Mucosa of stomach (tissue), 1 donor: Measurements from ENCODE around the gene LRMDA.
"Not testable (repeated sequence)": the region's sequence is repeated elsewhere in the genome, so short reads cannot be mapped to it uniquely, and the experiment has no call there.

Experiments used
- H3K27me3 ChIP-seq: one replicate; pipeline ENCODE4 v1.7.0; 2013; ENCODE audit warnings: mild to moderate bottlenecking, low read length; ENCODE audit not compliant: control insufficient read depth, insufficient read depth
- H3K36me3 ChIP-seq: one replicate; pipeline ENCODE4 v1.7.0; 2013; ENCODE audit warnings: low read length; ENCODE audit not compliant: control insufficient read depth, insufficient read depth
- H3K4me1 ChIP-seq: one replicate; pipeline ENCODE4 v1.7.0; 2013; ENCODE audit warnings: mild to moderate bottlenecking, low read length; ENCODE audit not compliant: control insufficient read depth, insufficient read depth
- H3K4me3 ChIP-seq: one replicate; pipeline ENCODE4 v1.7.0; 2013; ENCODE audit warnings: low read length
- H3K9ac ChIP-seq: one replicate; pipeline ENCODE4 v1.7.0; 2013; ENCODE audit warnings: mild to moderate bottlenecking, low read length, moderate library complexity
- H3K9me3 ChIP-seq: one replicate; pipeline ENCODE4 v1.7.0; 2013; ENCODE audit warnings: mild to moderate bottlenecking, low read length, moderate library complexity; ENCODE audit not compliant: control insufficient read depth
- donor health status: Pancreatic carcinoma.

The LRMDA gene

DNA sequence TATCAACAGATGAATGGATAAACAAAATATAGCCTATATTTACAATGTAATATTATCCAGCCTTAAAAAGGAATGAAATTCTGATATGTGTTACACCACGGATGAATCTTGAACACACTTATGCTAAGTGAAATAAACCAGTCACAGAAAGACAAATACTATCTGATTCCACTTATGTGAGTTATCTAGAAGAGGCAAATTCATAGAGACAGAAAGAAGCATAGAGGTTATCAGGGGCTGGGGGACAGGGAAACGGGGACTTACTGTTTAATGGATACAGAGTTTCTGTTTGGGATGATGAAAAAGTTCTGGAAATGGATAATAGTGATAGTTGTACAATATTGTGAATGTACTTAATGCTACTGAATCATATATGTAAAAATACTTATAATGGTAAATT is 329.9 kb downstream of the LRMDA start:
- no peaks in the 10 kb centered on the region for H3K36me3 ChIP-seq
- H3K9me3 ChIP-seq: no peaks in the 10 kb centered on the region
- H3K9ac ChIP-seq: no peak overlapping the region
- no peaks in the 10 kb centered on the region for H3K4me1 ChIP-seq
- H3K27me3 ChIP-seq: no peaks in the 10 kb centered on the region
- no peak overlapping the region for H3K4me3 ChIP-seq

DNA sequence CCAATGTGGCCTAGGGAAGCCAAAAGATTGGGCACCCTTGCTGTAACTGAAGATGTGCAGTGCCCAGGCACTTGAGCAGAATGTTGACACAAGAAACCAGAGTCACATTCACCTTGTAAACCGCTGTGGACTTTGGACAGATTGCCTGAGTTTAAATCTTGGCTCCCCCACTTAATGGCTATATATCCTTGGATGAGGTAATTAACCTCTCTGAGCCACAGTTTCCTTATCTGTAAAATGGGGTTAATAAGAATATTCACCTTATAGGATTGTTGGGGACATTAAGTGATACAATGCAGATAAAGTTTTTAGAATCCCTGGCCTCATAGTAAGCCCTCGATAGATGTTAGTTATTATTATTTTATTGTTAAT is 331.0 kb downstream of the LRMDA start:
- no peaks in the 10 kb centered on the region for H3K36me3 ChIP-seq
- H3K9ac ChIP-seq: no peak overlapping the region
- H3K4me1 ChIP-seq: no peaks in the 10 kb centered on the region

DNA sequence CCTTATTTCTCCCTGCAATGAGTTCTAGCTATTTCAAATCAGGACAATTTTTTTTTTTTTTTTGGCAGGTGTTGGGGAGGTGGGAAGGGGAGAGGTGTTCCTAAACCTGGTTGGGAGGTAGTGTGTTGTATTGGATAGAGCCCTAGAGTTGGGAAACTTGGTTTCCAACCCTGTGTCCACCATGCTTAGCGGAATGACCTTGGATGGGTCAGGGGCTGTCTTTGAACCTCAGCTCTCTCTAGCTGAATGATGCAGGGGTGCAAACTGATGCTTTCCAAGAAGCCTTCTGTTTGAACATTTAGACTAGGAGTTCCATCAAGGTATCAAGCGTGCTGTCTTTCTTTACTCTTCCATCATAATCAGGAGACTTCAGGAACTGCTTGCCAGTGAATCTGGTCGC is 332.2 kb downstream of the LRMDA start:
- Histone ChIP-seq H3K4me1 (no peaks in the 10 kb centered on the region), H3K36me3 (no peaks in the 10 kb centered on the region), H3K4me3 (no peak overlapping the region), H3K27me3 (no peaks in the 10 kb centered on the region), H3K9ac (no peak overlapping the region), H3K9me3 (no peaks in the 10 kb centered on the region)

More for the DNA sequence above, 331.0 kb downstream of the LRMDA start:
- Histone ChIP-seq H3K9me3 (no peaks in the 10 kb centered on the region), H3K27me3 (no peaks in the 10 kb centered on the region), H3K4me3 (no peak overlapping the region)

DNA sequence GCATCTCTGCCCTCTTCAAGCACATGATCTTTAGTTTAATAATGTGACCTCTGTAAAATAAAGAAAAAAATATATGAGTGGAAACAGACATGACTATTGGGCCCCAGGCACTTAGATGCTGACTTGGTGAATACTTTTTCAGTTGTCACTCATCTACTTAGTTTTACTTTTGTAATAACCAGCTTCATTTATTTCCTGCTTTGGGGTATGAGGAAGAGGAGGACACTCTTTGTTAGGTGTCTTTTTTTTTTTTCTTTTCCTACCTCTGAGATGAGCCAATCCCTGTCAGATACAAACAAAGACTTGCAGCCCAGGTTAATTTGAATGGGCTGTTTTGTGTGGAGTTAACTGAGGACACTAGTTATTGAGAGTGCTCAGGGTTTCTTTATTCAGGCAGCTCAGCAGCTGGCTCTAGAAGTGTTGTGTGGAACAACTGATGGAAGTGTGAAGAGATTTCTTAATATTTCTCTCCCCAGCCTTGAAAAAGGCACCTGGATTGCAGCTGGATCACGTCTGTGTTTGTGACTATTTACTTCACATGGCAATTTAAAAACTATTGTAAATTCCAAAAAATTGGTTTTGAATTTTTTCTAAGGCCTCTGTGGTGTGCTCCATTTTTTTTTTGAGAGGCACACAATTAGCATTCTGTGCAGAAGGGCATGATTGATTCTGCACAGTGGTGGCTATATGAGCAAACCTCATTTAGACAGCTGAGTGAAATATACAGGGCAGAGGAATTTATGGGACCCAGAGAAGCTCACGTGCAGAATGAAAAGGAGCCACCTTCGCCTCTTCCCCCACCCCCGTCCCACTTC is 333.8 kb downstream of the LRMDA start:
- H3K36me3 ChIP-seq: no peaks in the 10 kb centered on the region
- no peaks in the 10 kb centered on the region for H3K9me3 ChIP-seq
- no peak overlapping the region for H3K9ac ChIP-seq
- H3K27me3 ChIP-seq: no peaks in the 10 kb centered on the region
- no peaks in the 10 kb centered on the region for H3K4me1 ChIP-seq
- H3K4me3 ChIP-seq: no peak overlapping the region

DNA sequence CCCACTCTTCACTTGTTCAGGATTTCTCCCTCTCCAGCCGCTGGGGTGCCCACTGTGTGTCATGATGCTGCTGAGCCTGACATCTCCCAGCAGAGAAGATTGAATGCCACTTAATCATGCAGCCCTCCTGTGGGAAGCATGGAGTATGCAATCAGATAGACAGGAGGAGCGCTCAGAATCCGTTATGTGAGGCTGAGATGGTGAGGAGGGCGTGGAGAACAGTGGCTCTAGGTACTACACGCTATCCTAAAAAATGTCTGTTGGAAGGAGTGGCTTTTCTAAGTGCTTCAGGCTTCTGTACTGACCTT is 334.3 kb downstream of the LRMDA start:
- H3K4me3 ChIP-seq: no peak overlapping the region
- no peaks in the 10 kb centered on the region for H3K9me3 ChIP-seq
- no peaks in the 10 kb centered on the region for H3K4me1 ChIP-seq
- H3K9ac ChIP-seq: no peak overlapping the region
- H3K27me3 ChIP-seq: no peaks in the 10 kb centered on the region
- H3K36me3 ChIP-seq: no peaks in the 10 kb centered on the region

DNA sequence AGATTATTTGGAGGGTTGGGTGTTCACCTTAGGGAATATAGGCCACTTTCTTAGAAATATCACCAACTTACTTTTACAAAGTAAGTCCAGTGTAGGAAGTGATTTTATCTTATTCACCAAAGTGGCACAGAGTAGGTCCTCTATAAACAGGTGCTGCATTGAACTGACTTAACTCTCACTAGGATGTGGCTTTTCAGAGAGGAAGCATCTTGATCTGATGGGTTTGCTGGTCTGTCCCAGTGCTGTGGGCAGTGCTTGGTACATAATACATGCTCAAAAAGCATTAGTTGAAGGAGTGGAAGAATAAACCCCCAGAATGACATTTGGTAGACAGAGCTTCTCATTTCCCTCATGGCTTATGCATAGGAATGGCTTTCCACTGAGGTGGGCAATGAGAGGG is 334.7 kb downstream of the LRMDA start:
- Histone ChIP-seq H3K9me3 (no peaks in the 10 kb centered on the region), H3K36me3 (no peaks in the 10 kb centered on the region), H3K27me3 (no peaks in the 10 kb centered on the region), H3K9ac (no peak overlapping the region), H3K4me1 (no peaks in the 10 kb centered on the region), H3K4me3 (no peak overlapping the region)

DNA sequence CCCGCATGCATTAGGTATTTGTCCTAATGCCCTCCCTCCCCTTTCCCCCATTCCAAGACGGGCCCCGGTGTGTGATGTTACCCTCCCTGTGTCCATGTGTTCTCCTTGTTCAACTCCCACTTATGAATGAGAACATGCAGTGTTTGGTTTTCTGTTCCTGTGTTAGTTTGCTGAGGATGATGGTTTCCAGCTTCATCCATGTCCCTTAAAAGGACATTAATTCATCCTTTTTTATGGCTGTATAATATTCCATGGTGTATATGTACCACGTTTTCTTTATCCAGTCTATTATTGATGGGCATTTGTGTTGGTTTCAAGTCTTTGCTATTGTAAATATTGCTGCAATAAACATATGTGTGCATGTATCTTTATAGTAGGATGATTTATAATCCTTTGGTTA is 335.3 kb downstream of the LRMDA start:
- not testable (repeated sequence) for H3K9me3 ChIP-seq, H3K9ac ChIP-seq, H3K36me3 ChIP-seq, H3K4me1 ChIP-seq, H3K27me3 ChIP-seq, H3K4me3 ChIP-seq

DNA sequence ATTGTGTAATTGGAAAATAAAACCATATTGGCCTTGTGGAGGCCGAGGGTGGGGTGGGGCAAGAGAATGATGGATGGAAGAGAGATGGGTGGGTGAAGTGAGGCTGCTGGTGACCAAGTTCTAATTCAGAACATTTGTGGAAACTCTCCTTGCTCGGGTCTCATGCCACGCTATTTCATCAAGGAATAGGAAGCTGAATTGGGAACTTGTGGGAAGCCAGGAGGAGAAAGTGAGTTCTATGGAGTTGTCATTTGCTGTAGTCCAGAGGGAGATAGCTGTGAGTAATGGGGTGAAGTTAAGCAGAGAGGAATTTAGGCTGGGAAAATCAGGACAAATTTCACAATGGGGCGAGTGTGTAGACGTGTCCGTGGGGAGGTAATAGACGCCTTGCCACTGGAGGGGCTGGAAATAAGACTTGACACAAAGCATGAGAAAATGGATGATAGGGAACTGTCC is 339.2 kb downstream of the LRMDA start:
- H3K4me3 ChIP-seq: no peak overlapping the region
- H3K36me3 ChIP-seq: no peaks in the 10 kb centered on the region
- H3K27me3 ChIP-seq: no peaks in the 10 kb centered on the region
- peaks cover 18% of the 10 kb centered on the region for H3K4me1 ChIP-seq
- no peak overlapping the region for H3K9ac ChIP-seq
- H3K9me3 ChIP-seq: no peaks in the 10 kb centered on the region

DNA sequence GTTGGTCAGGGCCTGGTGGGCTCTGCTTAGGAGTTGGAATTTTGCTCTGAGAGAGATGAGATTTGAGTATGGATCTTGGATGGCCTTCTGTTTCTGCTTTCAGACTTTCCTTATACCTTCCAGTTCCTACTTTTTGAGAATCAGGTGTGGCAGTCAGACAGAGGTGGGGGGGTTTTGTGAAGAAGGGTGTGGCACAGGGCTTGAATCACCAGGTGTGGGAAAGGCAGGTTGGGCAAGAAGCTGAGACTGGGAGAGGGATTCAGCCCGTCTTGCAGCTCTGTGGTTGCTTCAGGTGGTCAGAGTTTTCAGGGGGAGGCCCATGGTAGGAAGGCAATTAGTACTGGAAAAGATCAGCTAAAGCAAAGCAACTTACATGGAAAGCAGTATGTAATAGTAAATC is 340.2 kb downstream of the LRMDA start:
- H3K4me3 ChIP-seq: no peak overlapping the region
- H3K4me1 ChIP-seq: peaks cover 20% of the 10 kb centered on the region

DNA sequence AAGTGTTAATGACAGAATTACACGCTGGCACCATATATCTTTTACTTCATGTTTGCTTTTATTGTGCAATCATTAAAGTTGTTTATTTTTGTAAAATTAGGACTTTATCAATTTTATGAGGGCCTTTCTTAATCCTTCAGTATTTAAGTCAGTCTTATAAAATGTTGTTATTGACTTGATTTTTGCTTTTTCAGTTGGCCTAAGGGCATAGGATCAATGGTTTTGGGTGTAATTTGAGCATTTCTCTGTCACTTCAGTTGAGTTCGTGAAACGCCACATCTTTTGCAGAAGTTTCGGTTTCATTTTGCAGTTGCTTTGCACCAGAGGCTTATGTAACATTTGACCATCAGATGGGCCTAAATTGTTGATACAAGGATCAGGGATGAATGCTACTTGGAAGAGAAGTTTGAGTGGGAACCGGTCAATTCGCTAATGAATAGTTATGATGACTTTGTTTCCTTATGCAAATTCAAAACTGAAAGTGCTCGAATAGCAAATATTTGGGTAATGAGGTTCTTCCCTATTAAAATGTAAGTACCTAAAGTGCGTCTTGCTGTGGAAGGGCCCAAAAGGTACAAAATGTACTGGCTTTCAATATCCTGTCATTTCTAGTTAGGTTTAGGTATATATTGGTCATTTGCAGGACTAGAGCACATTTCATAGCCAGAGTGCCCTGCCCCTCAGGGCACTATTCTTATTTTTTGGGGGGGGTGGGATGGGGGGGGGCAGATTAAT is 340.9 kb downstream of the LRMDA start:
- Histone ChIP-seq H3K27me3 (no peaks in the 10 kb centered on the region), H3K9me3 (no peaks in the 10 kb centered on the region), H3K4me1 (peaks cover 27% of the 10 kb centered on the region), H3K4me3 (no peak overlapping the region), H3K9ac (peak overlapping the region; percentile 37), H3K36me3 (no peaks in the 10 kb centered on the region)

More for the DNA sequence above, 340.2 kb downstream of the LRMDA start:
- no peaks in the 10 kb centered on the region for H3K27me3 ChIP-seq
- no peak overlapping the region for H3K9ac ChIP-seq
- no peaks in the 10 kb centered on the region for H3K9me3 ChIP-seq
- no peaks in the 10 kb centered on the region for H3K36me3 ChIP-seq

DNA sequence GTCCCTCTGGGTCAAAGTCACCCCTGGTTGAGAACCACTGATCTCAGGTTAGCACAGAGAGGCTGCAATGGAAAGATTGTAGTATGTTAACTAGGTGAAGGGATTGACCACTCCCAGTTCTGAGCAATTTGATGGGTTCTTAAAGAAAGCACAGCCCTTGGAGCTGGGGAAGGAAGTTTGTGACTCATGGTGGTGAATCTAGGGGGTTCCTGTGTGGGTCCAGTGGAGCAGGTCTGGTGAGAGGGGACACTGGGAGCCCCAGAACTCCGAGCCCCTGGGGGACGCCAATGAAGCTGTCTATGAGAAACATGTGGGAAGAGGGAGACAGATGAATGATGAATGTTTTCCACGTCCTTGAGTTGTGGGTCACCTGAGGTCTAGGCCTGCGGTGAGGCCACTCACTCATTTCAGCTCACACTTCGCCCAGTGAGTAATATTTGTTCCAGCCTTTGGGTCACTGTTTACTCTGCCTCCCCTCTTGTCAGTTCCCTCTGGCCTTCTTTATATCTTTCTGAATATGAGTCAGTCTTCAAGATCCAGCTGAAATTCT is 341.9 kb downstream of the LRMDA start:
- H3K9ac ChIP-seq: no peak overlapping the region
- H3K36me3 ChIP-seq: no peaks in the 10 kb centered on the region
- H3K4me3 ChIP-seq: no peak overlapping the region
- H3K4me1 ChIP-seq: peaks cover 29% of the 10 kb centered on the region
- no peaks in the 10 kb centered on the region for H3K9me3 ChIP-seq
- no peaks in the 10 kb centered on the region for H3K27me3 ChIP-seq
